ENCODE results near the gene IFITM1. TPM values are rescaled to one million over a fixed set of nuclear protein-coding genes. Genes with fewer than 3 reads are reported as not detected.
"Not testable (repeated sequence)": the region's sequence is repeated elsewhere in the genome, so short reads cannot be mapped to it uniquely, and the experiment has no call there.

IFITM1 gene
- total and polyA plus RNA-seq, 2 experiments from 2014 or later, result 98.0 to 159 TPM

- Histone ChIP-seq H3K27ac (no peak overlapping the region), H3K9me2 (replicated peaks; ENCODE audit: insufficient read depth) (no peaks in the 10 kb centered on the region), H3K36me3 (replicated peaks; ENCODE audit: insufficient read depth, low read depth) (no peaks in the 10 kb centered on the region), H3K4me3 (no peak overlapping the region), H2AFZ (no peak overlapping the region), H3K27me3 (no peaks in the 10 kb centered on the region), H3K9me3 (ENCODE audit: low read depth) (no peaks in the 10 kb centered on the region), H3K79me2 (no peaks in the 10 kb centered on the region), H4K20me1 (ENCODE audit: insufficient read depth, poor library complexity, severe bottlenecking) (no peaks in the 10 kb centered on the region), H3K4me1 (ENCODE audit: insufficient read depth) (no peaks in the 10 kb centered on the region), H3K4me2 (no peak overlapping the region)
- WGBS (ENCODE audit: low lambda C conversion rate, missing lambda C conversion rate), result 93% methylated on average over 11 of the region's 11 CpGs
- TF ChIP-seq EZH2phosphoT487 (IDR thresholded peaks at IDR 0.05; ENCODE audit: low read depth, severe bottlenecking, unreplicated experiment) (no peak), EZH2 (IDR thresholded peaks at IDR 0.05; ENCODE audit: borderline replicate concordance) (no peak), CTCF (IDR thresholded peaks at IDR 0.05; ENCODE audit: poor library complexity) (no peak)
- no peak for DNase-seq (ENCODE audit: low spot score)
Measured at GRCh38 chr11:344836-345578, 31.2 kb downstream of the IFITM1 start.

DNA sequence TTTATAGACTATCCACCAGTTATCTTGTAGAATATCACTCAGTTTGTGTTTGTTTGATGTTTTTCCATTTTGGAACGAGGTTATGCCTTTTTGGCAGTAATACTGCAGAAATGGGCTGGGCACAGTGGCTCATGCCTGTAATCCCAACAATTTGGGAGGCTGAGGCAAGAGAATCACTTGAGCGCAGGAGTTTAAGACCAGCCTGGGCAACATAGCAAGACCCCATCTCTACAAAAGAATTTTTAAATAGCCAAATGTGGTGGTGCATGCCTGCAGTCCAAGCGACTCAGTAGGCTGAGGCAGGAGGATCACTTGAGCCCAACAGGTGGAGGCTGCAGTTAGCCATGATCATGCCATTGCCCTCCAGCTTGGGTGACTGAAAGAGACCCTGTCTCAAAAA lies 32.7 kb downstream of the IFITM1 start:
- Histone ChIP-seq H3K4me3 (no peak overlapping the region), H3K36me3 (replicated peaks; ENCODE audit: insufficient read depth, low read depth) (no peaks in the 10 kb centered on the region), H3K9me2 (replicated peaks; ENCODE audit: insufficient read depth) (no peaks in the 10 kb centered on the region), H3K27me3 (no peaks in the 10 kb centered on the region), H3K79me2 (no peaks in the 10 kb centered on the region), H3K4me1 (ENCODE audit: insufficient read depth) (peaks cover 14% of the 10 kb centered on the region), H3K27ac (no peak overlapping the region), H3K9me3 (ENCODE audit: low read depth) (no peaks in the 10 kb centered on the region), H2AFZ (no peak overlapping the region), H4K20me1 (ENCODE audit: insufficient read depth, poor library complexity, severe bottlenecking) (no peaks in the 10 kb centered on the region), H3K4me2 (no peak overlapping the region)
- DNase-seq (ENCODE audit: low spot score), result no peak
- TF ChIP-seq EZH2phosphoT487 (IDR thresholded peaks at IDR 0.05; ENCODE audit: low read depth, severe bottlenecking, unreplicated experiment) (no peak), CTCF (IDR thresholded peaks at IDR 0.05; ENCODE audit: poor library complexity) (no peak), EZH2 (IDR thresholded peaks at IDR 0.05; ENCODE audit: borderline replicate concordance) (no peak)
- 91% methylated on average over 3 of the region's 3 CpGs for WGBS (ENCODE audit: low lambda C conversion rate, missing lambda C conversion rate)

GRCh38 chr11:349270-349954 lies 35.6 kb downstream of the IFITM1 start:
- 90% methylated on average over 6 of the region's 8 CpGs for WGBS (ENCODE audit: low lambda C conversion rate, missing lambda C conversion rate)
- not testable (repeated sequence) for H3K9me2 ChIP-seq (replicated peaks; ENCODE audit: insufficient read depth); H3K79me2 ChIP-seq; H3K4me3 ChIP-seq; DNase-seq (ENCODE audit: low spot score); H3K27me3 ChIP-seq; H3K4me2 ChIP-seq; H2AFZ ChIP-seq; H4K20me1 ChIP-seq (ENCODE audit: insufficient read depth, poor library complexity, severe bottlenecking); H3K36me3 ChIP-seq (replicated peaks; ENCODE audit: insufficient read depth, low read depth); H3K27ac ChIP-seq; H3K9me3 ChIP-seq (ENCODE audit: low read depth)
- peaks cover 34% of the 10 kb centered on the region for H3K4me1 ChIP-seq (ENCODE audit: insufficient read depth)

DNA sequence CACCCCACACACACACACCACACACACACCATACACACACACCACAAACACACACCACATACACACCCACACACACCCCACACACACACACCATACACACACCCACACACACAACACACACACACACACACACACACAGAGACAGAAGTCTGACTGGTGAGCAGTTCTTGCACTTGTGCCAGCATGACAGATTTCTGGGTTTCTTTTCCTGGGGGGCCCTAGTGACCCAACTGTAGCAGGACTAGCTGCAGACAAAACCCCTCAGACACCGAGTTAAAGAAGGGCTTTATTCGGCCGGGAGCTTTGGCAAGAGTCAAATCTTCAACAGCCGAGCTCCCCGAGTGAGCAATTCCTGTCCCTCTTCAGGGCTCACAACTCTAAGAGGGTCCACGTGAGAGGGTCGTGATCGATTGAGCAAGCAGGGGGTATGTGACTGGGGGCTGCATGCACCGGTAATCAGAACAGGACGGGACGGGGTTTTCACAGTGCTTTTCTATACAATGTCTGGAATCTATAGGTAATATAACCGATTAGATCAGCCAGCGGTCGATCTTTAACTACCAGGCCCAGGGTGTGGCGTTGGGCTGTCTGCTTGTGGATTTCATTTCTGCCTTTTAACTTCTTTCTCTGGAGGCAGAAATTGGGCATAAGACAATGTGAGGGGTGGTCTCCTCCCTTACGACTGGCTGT lies 36.3 kb downstream of the IFITM1 start:
- not testable (repeated sequence) for H3K79me2 ChIP-seq; H4K20me1 ChIP-seq (ENCODE audit: insufficient read depth, poor library complexity, severe bottlenecking); H3K36me3 ChIP-seq (replicated peaks; ENCODE audit: insufficient read depth, low read depth); H3K9me2 ChIP-seq (replicated peaks; ENCODE audit: insufficient read depth); H3K27me3 ChIP-seq; H3K9me3 ChIP-seq (ENCODE audit: low read depth); H3K4me3 ChIP-seq; DNase-seq (ENCODE audit: low spot score)
- Histone ChIP-seq H3K27ac (peak overlapping the region; percentile 86), H3K4me2 (peak overlapping the region; percentile 9), H2AFZ (peak overlapping the region; percentile 7), H3K4me1 (ENCODE audit: insufficient read depth) (peaks cover 36% of the 10 kb centered on the region)
- 58% methylated on average over 16 of the region's 16 CpGs for WGBS (ENCODE audit: low lambda C conversion rate, missing lambda C conversion rate)
